Panc1 (cell line): ENCODE measurements around the gene SLC4A5. TPM values are rescaled to one million over a fixed set of nuclear protein-coding genes. Genes with fewer than 3 reads are reported as not detected.

ENCODE experiments used
- ATAC-seq: fragments of 200-7000 bp; cut with Tn5 transposase; 2 replicates; pipeline ENCODE4 v1.9.1; 2020; ENCODE audit warnings: mild to moderate bottlenecking, moderate library complexity
- BruUV-seq: library from RNA; stranded (reverse); fragments of 400-500 nt; replicated peaks from 2 replicates; lab custom pipeline; 2021; lab: Mats Ljungman, UMichigan
- CTCF ChIA-PET: fragments of 300-600 bp; sonication (Branson Sonifier 250); formaldehyde crosslinking; loops from one replicate; lab custom pipeline; 2022; ENCODE audit warnings: antibody characterized with exemption; lab: Charles Lee
- POLR2A ChIA-PET: fragments of 300-600 bp; sonication (Branson Sonifier 250); formaldehyde crosslinking; loops from one replicate; lab custom pipeline; 2022; ENCODE audit warnings: antibody characterized with exemption; lab: Charles Lee
- DNase-seq: peaks from one replicate; pipeline ENCODE4 v3.0.0-alpha.2; 2010; ENCODE audit warnings: low read depth, low spot score
- H3K27ac ChIP-seq: 2 replicates; pipeline ENCODE4 v1.5.1; 2011; ENCODE audit warnings: mild to moderate bottlenecking, low read length, inconsistent platforms
- H3K27me3 ChIP-seq: fragments of 200-500 bp; sonication (Bioruptor generic); 2 replicates; pipeline ENCODE4 v1.6.0; 2014; ENCODE audit warnings: low read length, inconsistent platforms; ENCODE audit not compliant: control insufficient read depth, insufficient read depth
- H3K36me3 ChIP-seq: fragments of 200-500 bp; sonication (Bioruptor generic); 2 replicates; pipeline ENCODE4 v1.5.1; 2014; ENCODE audit warnings: inconsistent platforms, mild to moderate bottlenecking, low read length, moderate library complexity; ENCODE audit not compliant: control insufficient read depth, insufficient read depth
- H3K4me1 ChIP-seq: 2 replicates; pipeline ENCODE4 v1.5.1; 2011; ENCODE audit warnings: inconsistent platforms, mild to moderate bottlenecking, low read length, moderate library complexity; ENCODE audit not compliant: control insufficient read depth, insufficient read depth
- H3K4me3 ChIP-seq, 2 experiments: 2 replicates each; pipeline ENCODE4 v1.5.1; 2011 to 2012; ENCODE audit warnings: low read depth in 2 of 2, low read length in 2 of 2, mild to moderate bottlenecking in 2 of 2, inconsistent platforms in 1 of 2, moderate library complexity in 1 of 2
- H3K9me3 ChIP-seq: fragments of 200-500 bp; sonication (Bioruptor generic); 2 replicates; pipeline ENCODE4 v1.5.1; 2014; ENCODE audit warnings: low read depth, mild to moderate bottlenecking, inconsistent platforms, low read length, moderate library complexity; ENCODE audit not compliant: control insufficient read depth, insufficient read depth
- CTCF ChIP-seq: fragments of 450-650 bp; IDR thresholded peaks from 2 replicates; pipeline ENCODE4 v1.5.1; 2017; ENCODE audit warnings: mild to moderate bottlenecking
- POLR2AphosphoS5 ChIP-seq: IDR thresholded peaks from 2 replicates; pipeline ENCODE4 v1.6.1; 2012; ENCODE audit warnings: mild to moderate bottlenecking, low read depth, low read length, moderate library complexity
- REST ChIP-seq, 2 experiments: IDR thresholded peaks; 2 replicates each; pipeline ENCODE4 v1.6.1; 2011 to 2012; ENCODE audit warnings: low read depth in 2 of 2, control low read depth in 1 of 2, low read length in 1 of 2, mild to moderate bottlenecking in 1 of 2, moderate library complexity in 1 of 2; ENCODE audit not compliant: insufficient read depth in 1 of 2
- SIN3A ChIP-seq: IDR thresholded peaks from 2 replicates; pipeline ENCODE4 v1.6.1; 2012; ENCODE audit warnings: low read depth, mild to moderate bottlenecking, low read length, moderate library complexity, borderline replicate concordance; ENCODE audit not compliant: insufficient read depth
- TCF7L2 ChIP-seq: IDR thresholded peaks from 2 replicates; pipeline ENCODE4 v1.6.1; 2011; ENCODE audit warnings: mild to moderate bottlenecking, low read depth, low read length, inconsistent platforms
- in situ Hi-C: cut with HindIII; loops from 2 replicates; pipeline ENCODE4 v1.10.0; 2016; ENCODE audit warnings: low sequenced_read_pairs, low pct_unique_long_range_greater_than_20kb
- intact Hi-C: fragments of 100-400 bp; cut with micrococcal nuclease; formaldehyde crosslinking; loops from one replicate; pipeline ENCODE4 v1.10.0; 2022; ENCODE audit not compliant: unreplicated experiment
- total RNA-seq: library from RNA; stranded (reverse); gene quantifications from one replicate; pipeline ENCODE4 v1.2.1, GENCODE V29; 2021; ENCODE audit not compliant: unreplicated experiment

Gene SLC4A5
- total RNA-seq, 1 experiment from 2014 or later = 1.2 TPM

- in situ Hi-C loops (no loop called here), intact Hi-C loops (loop anchor here (5.0 kb wide), 1 partner anchor 80 kb away; no protein-coding TSS in a partner anchor)
- ChIA-PET POLR2A (no interaction called here), CTCF (interaction anchor here (0.6 kb wide), 1 partner anchor 151 kb away, joined by 7 read pairs; no protein-coding TSS in a partner anchor)
- TF ChIP-seq POLR2AphosphoS5 (no peak), CTCF (no peak), REST (IDR thresholded peaks at IDR 0.05; ENCODE audit: insufficient read depth in 1 of 2, low read depth in 2 of 2, low read length in 1 of 2) (no peak), SIN3A (no peak), TCF7L2 (no peak)
- ATAC-seq (no peak), DNase-seq (no peak)
- no peaks in the 10 kb centered on the region for H3K4me1 ChIP-seq
- no TSS peak for BruUV-seq
- H3K9me3 ChIP-seq = no peaks in the 10 kb centered on the region
- H3K27ac ChIP-seq = no peak overlapping the region
- H3K4me3 ChIP-seq = no peak overlapping the region
- no peaks in the 10 kb centered on the region; the same call in 1 of the 2 replicates for H3K27me3 ChIP-seq
- no peaks in the 10 kb centered on the region for H3K36me3 ChIP-seq
Observed at GRCh38 chr2:74332550-74333174, 10.6 kb downstream of the SLC4A5 start.

- Histone ChIP-seq H3K4me1 (no peaks in the 10 kb centered on the region), H3K27me3 (no peaks in the 10 kb centered on the region; the same call in 1 of the 2 replicates), H3K27ac (no peak overlapping the region), H3K9me3 (no peaks in the 10 kb centered on the region), H3K4me3 (no peak overlapping the region), H3K36me3 (no peaks in the 10 kb centered on the region)
- no peak for ATAC-seq
- ChIA-PET CTCF (interaction anchor here (0.6 kb wide), 1 partner anchor 17 kb away, joined by 13 read pairs; no protein-coding TSS in a partner anchor), POLR2A (no interaction called here)
- no peak for TF ChIP-seq POLR2AphosphoS5
- TF ChIP-seq REST (IDR thresholded peaks at IDR 0.05; ENCODE audit: insufficient read depth in 1 of 2, low read depth in 2 of 2, low read length in 1 of 2) = no peak
- no peak for TF ChIP-seq TCF7L2
- no peak for TF ChIP-seq SIN3A
- no peak for TF ChIP-seq CTCF
- BruUV-seq = no TSS peak
- intact Hi-C loops = no loop called here
- DNase-seq = no peak
- in situ Hi-C loops = no loop called here
Observed at GRCh38 chr2:74328573-74328972, 14.6 kb downstream of the SLC4A5 start.
